Measurements from ENCODE around the gene CRB2.
A peak's percentile ranks its signal among the peaks of the same experiment; 100 is the strongest.

CRB2 gene

DNA sequence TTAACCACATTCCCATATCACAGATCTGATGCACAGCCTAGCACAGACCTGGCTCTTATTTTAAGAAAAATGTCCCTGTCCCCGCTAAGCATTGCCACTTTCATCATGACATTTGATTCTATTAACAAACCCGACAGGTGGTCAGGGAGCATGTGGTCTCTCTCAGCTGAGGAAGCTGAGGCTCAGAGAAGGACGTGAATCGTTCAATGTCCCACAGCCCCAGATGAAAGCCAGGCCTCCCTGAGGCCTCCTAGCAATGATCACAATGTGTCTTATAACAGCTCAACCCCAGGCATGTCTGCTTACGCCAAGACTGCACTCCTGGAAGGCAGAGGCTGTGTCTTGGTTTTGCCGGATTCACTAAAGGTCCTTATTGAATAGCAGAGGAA lies 10.4 kb upstream of the CRB2 start:
- Mint-ChIP-seq H3K9me3 (no peaks in the 10 kb centered on the region), H3K4me1 (peaks cover 7% of the 10 kb centered on the region), H3K4me3 (no peak overlapping the region), H3K27ac (ENCODE audit: low read depth) (no peak overlapping the region), H3K36me3 (ENCODE audit: insufficient read depth) (peaks cover 1% of the 10 kb centered on the region), H3K27me3 (no peaks in the 10 kb centered on the region)
- ATAC-seq (replicated peaks; ENCODE audit: extremely low read depth, poor library complexity, severe bottlenecking) (no peak), DNase-seq (ENCODE audit: low spot score in 2 of 2) (no peak)

DNA sequence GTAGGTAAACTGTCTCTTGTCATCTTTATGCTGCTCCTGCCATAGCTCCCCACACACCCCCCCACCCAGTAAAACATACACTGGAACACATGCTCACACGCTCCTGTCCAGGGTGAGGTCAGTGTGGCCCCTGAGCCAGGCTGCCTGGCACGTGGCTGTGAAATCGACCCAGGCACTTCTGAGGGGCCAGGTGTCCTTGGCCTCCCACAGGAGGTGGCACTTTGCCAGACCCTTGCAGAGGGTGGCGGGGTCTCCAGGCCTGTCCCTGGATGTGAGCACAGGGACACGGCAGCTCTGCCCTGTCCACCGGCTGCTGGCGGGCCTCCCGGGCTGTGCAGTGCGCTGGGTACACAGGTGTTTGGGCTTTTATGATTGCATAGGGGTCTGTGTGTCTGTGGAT lies 10.0 kb upstream of the CRB2 start:
- no peak overlapping the region for H3K4me3 Mint-ChIP-seq
- peaks cover 2% of the 10 kb centered on the region for H3K4me1 Mint-ChIP-seq
- DNase-seq (ENCODE audit: low spot score in 2 of 2) (no peak), ATAC-seq (replicated peaks; ENCODE audit: extremely low read depth, poor library complexity, severe bottlenecking) (no peak)
- peaks cover 1% of the 10 kb centered on the region for H3K36me3 Mint-ChIP-seq (ENCODE audit: insufficient read depth)
- H3K27ac Mint-ChIP-seq (ENCODE audit: low read depth) = no peak overlapping the region
- no peaks in the 10 kb centered on the region for H3K9me3 Mint-ChIP-seq
- no peaks in the 10 kb centered on the region for H3K27me3 Mint-ChIP-seq

DNA sequence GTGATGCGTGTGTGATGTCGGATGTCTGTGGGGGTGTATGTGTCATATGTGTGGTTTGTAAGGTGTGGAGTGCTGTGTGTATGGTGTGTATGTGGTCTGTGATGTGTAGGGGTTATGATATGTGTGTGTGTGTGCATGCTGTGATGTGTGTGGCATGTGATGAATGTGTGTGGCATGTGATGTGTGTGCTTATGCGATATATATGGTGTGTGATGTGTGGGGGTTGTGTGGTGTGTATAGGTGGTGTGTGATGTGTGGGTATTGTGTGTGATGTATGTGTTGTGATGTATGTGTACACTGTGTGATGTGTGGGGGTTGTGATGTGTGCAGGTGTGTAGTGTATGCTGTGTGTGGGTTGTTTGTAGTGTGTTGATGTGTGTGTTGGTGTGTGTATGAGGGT lies 9.2 kb upstream of the CRB2 start:
- Mint-ChIP-seq H3K4me1 (no peaks in the 10 kb centered on the region), H3K27ac (ENCODE audit: low read depth) (no peak overlapping the region), H3K27me3 (no peaks in the 10 kb centered on the region), H3K4me3 (no peak overlapping the region), H3K9me3 (no peaks in the 10 kb centered on the region), H3K36me3 (ENCODE audit: insufficient read depth) (peaks cover 1% of the 10 kb centered on the region)
- DNase-seq (ENCODE audit: low spot score in 2 of 2) (no peak), ATAC-seq (replicated peaks; ENCODE audit: extremely low read depth, poor library complexity, severe bottlenecking) (no peak)

DNA sequence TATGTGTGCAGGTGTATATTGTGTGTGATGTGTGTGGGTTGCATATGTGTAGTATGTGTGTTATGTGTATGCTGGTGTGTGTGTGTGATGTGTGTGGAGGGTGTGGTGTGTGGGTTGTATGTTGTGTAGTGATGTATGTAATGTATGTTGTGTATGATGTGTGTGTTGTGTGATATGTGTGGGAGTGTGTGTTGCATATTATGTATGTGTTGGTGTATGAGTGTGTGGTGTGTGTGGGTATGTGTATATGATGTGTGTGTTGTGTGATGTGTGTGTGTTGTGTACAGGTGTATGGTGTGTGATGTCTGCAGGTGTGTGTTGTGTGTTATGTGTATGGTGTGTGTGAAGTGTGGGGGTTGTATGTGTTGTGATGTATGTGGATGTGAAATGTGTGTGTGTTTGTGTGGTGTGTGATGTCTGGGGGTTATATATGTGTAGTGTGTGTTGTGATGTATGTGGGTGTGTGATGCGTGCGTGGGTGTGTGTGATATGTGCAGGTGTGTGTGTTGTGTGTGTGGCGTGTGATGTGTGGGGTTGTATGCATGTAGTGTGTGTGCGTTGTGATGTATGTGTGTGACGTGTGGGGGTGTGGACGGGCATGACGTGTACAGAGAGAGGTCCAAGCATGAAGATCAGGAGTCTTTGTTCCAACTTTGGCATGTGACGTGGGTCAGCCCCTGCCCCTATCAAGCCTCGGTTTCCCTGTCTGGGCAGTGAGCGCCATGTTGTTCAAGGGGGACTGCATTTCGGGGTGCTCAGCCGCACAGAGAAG lies 8.5 kb upstream of the CRB2 start:
- Mint-ChIP-seq H3K9me3 (no peaks in the 10 kb centered on the region), H3K36me3 (ENCODE audit: insufficient read depth) (peaks cover 1% of the 10 kb centered on the region), H3K4me1 (no peaks in the 10 kb centered on the region), H3K27ac (ENCODE audit: low read depth) (no peak overlapping the region), H3K4me3 (no peak overlapping the region), H3K27me3 (peaks cover 4% of the 10 kb centered on the region)
- ATAC-seq (replicated peaks; ENCODE audit: extremely low read depth, poor library complexity, severe bottlenecking) = no peak
- no peak for DNase-seq (ENCODE audit: low spot score in 2 of 2)

DNA sequence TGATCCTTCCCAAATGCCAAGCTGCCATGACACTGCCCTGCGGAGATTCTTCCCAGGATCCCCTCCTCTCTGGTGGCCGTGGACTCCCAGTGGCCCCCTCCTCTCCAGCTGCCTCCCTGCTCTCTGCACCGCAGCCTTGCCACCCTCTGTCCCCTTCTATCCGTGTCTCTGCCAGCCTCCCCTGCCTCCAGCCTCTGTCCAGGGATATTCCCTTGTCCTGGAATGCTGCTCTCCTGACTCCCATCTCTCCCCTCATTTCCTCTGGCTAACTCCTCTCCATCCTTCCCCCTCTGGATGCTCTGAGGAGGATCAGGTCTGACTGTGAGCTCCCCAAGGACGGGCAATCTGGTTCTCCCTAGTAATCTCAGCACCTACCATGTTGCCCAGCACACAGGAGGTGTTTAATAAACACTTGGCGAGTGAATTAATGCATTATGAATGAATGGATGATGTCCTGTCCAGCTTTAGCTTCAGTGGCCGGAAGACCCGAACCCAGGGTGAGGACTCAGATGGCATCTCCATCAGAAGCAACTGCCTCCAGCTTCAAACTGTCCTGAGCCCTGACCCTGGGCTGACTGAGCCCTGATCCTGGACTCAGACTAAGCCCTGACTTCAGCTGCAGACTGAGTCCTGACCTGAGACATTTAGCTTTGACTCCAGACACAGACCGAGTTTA lies 7.5 kb upstream of the CRB2 start:
- H3K27ac Mint-ChIP-seq (ENCODE audit: low read depth) = no peak overlapping the region
- DNase-seq (ENCODE audit: low spot score in 2 of 2) (no peak), ATAC-seq (replicated peaks; ENCODE audit: extremely low read depth, poor library complexity, severe bottlenecking) (no peak)
- H3K27me3 Mint-ChIP-seq = peaks cover 12% of the 10 kb centered on the region
- H3K9me3 Mint-ChIP-seq = no peaks in the 10 kb centered on the region
- H3K4me3 Mint-ChIP-seq = no peak overlapping the region
- H3K4me1 Mint-ChIP-seq = no peaks in the 10 kb centered on the region
- H3K36me3 Mint-ChIP-seq (ENCODE audit: insufficient read depth) = peaks cover 1% of the 10 kb centered on the region

DNA sequence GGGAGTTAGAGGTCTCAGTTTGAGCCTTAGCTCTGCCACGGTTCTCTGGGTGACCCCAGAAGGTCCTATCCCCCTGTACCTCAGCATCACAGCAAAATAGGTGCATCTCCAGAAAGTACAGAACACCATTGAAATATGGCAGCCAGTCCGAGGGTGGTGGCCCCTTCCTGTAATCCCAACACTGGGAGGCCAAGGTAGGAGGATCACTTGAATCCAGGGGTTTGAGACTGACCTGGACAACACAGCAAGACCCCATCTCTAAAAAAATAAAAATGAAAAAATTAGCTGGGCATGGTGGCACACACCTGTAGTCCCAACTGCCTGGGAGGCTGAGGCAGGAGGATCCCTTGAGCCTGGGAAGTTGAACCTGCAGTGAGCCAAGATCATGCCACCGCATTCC lies 7.0 kb upstream of the CRB2 start:
- Mint-ChIP-seq H3K9me3 (no peaks in the 10 kb centered on the region), H3K4me3 (no peak overlapping the region), H3K36me3 (ENCODE audit: insufficient read depth) (peaks cover 1% of the 10 kb centered on the region), H3K27me3 (peaks cover 12% of the 10 kb centered on the region), H3K27ac (ENCODE audit: low read depth) (no peak overlapping the region), H3K4me1 (peaks cover 2% of the 10 kb centered on the region)
- ATAC-seq (replicated peaks; ENCODE audit: extremely low read depth, poor library complexity, severe bottlenecking) (no peak), DNase-seq (ENCODE audit: low spot score in 2 of 2) (no peak)

DNA sequence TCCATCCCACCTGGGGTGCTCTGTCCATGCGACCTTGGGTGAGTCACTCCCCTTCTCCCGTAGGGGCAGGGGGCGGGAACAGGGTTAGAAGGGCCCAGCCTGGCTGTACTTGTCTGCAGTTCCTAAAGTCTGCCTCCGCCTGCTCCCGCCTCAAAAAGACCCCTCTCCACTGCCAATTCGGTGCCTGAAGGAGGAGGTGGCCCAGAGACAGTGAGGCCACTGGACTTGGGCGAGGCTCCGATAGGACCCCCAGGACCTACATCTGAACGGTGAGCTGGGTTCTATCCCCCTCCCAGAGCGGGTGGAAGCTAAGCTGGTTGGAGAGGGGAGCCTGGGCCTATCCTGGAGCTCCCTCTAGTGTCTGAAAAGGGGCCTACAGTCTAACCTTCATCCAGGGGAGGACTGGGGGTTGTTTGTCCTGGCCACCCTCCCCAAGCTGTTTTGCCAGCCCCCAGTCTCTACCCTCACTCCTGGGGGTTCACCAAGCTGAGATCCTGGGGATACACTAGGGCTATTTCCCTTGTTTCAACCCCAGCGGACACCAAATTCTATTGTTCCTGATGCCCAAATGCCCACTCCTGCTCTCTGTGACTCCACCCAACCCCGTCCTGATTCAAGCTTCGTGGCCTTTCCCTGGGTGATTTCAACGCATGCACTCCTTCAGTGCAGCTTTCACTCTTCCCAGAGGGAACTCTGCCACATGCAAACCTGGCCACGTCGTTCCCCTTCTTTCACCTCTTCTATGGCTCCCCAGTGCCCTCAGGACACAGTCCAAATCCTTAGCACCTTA lies 6.1 kb upstream of the CRB2 start:
- H3K27ac Mint-ChIP-seq (ENCODE audit: low read depth) = no peak overlapping the region
- ATAC-seq (replicated peaks; ENCODE audit: extremely low read depth, poor library complexity, severe bottlenecking) (peak; percentile 70), DNase-seq (ENCODE audit: low spot score in 2 of 2) (peak; percentile 49 to 60)
- no peaks in the 10 kb centered on the region for H3K9me3 Mint-ChIP-seq
- H3K4me3 Mint-ChIP-seq = no peak overlapping the region
- peaks cover 1% of the 10 kb centered on the region for H3K36me3 Mint-ChIP-seq (ENCODE audit: insufficient read depth)
- peaks cover 5% of the 10 kb centered on the region for H3K4me1 Mint-ChIP-seq
- peaks cover 21% of the 10 kb centered on the region for H3K27me3 Mint-ChIP-seq

DNA sequence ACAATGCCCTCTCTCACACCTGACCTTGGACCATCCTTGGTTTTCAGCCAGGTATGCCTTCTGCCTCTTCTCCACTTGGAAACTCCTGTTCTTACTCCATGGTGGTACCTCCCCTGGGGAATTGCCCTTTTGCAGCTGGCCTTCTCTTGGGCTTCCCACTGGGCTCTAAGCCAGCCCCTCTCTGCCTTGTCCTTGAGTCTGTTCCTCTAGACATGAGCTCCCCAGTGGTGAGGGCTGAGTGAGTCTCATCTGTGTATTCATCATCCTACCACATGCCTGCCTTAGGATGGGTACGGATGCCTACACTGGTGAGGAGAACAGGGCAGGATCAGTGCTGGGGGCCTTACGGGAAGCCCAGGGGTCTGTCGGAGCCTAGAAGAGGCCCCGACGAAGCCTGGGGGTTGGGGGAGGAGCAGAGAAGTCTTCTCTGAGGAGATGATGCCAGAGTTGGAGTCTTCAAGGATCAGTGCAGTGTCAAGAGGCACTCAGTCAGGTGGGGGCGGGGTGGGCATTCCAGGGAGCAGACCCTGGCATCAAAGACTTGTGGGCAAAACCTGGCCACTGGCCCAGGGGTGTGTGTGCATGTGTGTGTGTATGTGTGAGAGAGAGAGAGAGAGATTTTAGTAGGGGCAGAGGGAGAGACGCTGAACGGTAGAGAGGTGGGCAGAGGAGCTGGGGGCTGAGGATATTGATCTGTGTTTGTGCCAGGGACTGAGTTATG lies 5.2 kb upstream of the CRB2 start:
- Mint-ChIP-seq H3K36me3 (ENCODE audit: insufficient read depth) (peaks cover under 1% of the 10 kb centered on the region), H3K27me3 (peaks cover 28% of the 10 kb centered on the region), H3K4me3 (no peak overlapping the region), H3K4me1 (peaks cover 5% of the 10 kb centered on the region), H3K27ac (ENCODE audit: low read depth) (no peak overlapping the region), H3K9me3 (no peaks in the 10 kb centered on the region)
- no peak for DNase-seq (ENCODE audit: low spot score in 2 of 2)
- ATAC-seq (replicated peaks; ENCODE audit: extremely low read depth, poor library complexity, severe bottlenecking) = no peak

DNA sequence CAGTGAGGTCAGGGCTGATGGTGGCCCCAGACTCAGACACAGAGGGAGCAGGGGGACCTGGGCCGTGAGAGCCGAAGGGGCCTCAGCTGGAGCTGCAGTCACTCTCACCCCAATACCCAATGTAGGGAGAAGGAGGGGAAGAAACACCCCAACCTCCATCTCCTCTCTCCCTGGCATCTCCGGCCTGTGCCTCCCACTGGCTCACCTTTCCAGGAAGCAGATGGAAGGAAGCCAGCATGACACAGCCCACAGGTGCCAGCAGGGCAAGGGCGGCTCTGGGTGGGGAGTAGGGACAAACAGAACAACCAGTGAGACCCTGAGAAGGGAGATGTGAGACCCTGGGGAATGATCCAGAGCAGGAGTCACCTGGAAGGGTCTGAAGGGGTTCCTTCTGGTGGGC lies 3.0 kb upstream of the CRB2 start:
- H3K9me3 Mint-ChIP-seq = no peaks in the 10 kb centered on the region
- H3K36me3 Mint-ChIP-seq (ENCODE audit: insufficient read depth) = no peaks in the 10 kb centered on the region
- peaks cover 28% of the 10 kb centered on the region for H3K27me3 Mint-ChIP-seq
- DNase-seq (ENCODE audit: low spot score in 2 of 2) (no peak), ATAC-seq (replicated peaks; ENCODE audit: extremely low read depth, poor library complexity, severe bottlenecking) (no peak)
- H3K27ac Mint-ChIP-seq (ENCODE audit: low read depth) = no peak overlapping the region
- peaks cover 5% of the 10 kb centered on the region for H3K4me1 Mint-ChIP-seq
- H3K4me3 Mint-ChIP-seq = no peak overlapping the region

DNA sequence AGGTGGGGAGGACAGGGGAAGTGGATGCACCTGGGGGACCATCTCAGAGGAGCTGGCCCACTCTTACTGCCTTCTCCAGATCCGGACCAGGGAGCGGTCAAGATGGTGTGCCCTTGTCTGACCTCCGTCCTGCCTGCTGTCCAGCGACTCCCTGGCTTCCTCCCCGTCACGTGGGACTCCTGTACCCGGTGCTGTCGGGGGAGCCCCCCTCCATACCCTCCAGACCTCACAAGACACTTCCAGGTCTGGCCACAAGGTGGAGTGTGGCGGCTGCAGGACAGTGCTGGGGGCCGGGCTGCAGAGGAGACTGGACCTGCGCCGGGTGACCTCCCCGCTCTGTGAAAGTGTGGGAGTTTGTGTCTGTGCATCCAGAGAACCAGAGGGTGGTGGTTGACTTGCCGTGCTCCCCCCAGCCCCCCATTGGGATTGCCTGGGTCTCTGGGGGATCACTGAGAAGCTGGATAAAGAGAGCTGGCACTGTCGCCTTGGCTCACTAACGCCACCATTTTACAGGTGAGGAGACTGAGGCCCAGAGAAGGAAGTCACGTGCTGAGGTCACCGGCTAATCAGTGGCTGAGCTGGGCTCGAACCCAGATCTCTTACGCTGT lies 1.9 kb upstream of the CRB2 start:
- DNase-seq (ENCODE audit: low spot score in 2 of 2) = peak; percentile 30 to 35
- ATAC-seq (replicated peaks; ENCODE audit: extremely low read depth, poor library complexity, severe bottlenecking) = no peak
- no peaks in the 10 kb centered on the region for H3K36me3 Mint-ChIP-seq (ENCODE audit: insufficient read depth)
- peaks cover 28% of the 10 kb centered on the region for H3K27me3 Mint-ChIP-seq
- peaks cover 5% of the 10 kb centered on the region for H3K4me1 Mint-ChIP-seq
- no peaks in the 10 kb centered on the region for H3K9me3 Mint-ChIP-seq
- H3K27ac Mint-ChIP-seq (ENCODE audit: low read depth) = no peak overlapping the region
- no peak overlapping the region for H3K4me3 Mint-ChIP-seq

DNA sequence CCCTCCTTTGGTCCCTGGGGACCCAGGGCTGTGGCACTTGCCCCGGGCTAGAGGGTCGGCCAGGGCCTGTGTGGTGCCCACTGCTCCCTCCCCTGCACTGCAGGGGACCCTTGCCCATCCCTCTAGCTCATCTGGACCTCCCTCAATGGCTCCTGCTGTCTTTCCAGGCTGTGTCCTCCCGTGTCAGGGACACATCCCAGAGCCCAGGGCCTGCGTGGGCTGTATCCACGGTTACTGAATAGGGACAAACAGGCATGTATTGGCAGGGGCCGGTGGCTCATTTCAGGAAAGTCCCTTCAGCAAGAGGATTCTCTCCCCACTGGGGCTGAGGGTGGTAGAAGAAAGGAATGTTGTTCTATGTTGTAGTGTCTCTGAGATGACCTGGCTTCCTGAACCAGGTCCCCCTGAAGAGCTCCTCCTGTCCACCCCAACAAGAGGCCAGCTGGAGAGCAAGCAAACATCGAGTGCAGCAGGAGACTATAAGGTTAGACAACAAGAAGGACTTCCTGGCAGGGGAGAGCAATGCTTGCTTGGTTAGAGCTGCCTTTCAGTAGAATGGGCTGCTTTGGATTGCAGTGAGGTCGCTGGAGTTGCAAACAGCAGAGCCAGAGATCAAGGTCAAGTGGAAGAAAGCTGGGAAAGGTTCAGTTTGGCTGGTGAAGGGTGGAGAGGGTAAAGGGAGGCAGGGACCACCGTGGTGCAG lies 1.0 kb upstream of the CRB2 start:
- peaks cover 28% of the 10 kb centered on the region for H3K27me3 Mint-ChIP-seq
- H3K36me3 Mint-ChIP-seq (ENCODE audit: insufficient read depth) = no peaks in the 10 kb centered on the region
- no peak overlapping the region for H3K4me3 Mint-ChIP-seq

More for the DNA sequence above, 1.0 kb upstream of the CRB2 start:
- Mint-ChIP-seq H3K27ac (ENCODE audit: low read depth) (no peak overlapping the region), H3K4me1 (peaks cover 5% of the 10 kb centered on the region), H3K9me3 (no peaks in the 10 kb centered on the region)
- ATAC-seq (replicated peaks; ENCODE audit: extremely low read depth, poor library complexity, severe bottlenecking) (no peak), DNase-seq (ENCODE audit: low spot score in 2 of 2) (no peak)
